B cell (primary cell): Measurements from ENCODE around the gene DPP10. TPM values are rescaled to one million over a fixed set of nuclear protein-coding genes. Genes with fewer than 3 reads are reported as not detected.

Experiments used
- ATAC-seq: fragments of 200-7000 bp; cut with Tn5 transposase; one replicate; pipeline ENCODE4 v1.10.0; 2021; ENCODE audit warnings: low read depth, mild to moderate bottlenecking, moderate number of reproducible peaks, moderate library complexity
- CTCF ChIA-PET: fragments of 350-600 bp; sonication (Branson Sonifier 250); formaldehyde crosslinking; loops from one replicate; lab custom pipeline; 2021; ENCODE audit warnings: antibody characterized with exemption, inconsistent platforms; lab: Charles Lee
- POLR2A ChIA-PET: fragments of 350-600 bp; sonication (Branson Sonifier 250); formaldehyde crosslinking; loops from one replicate; lab custom pipeline; 2021; ENCODE audit warnings: antibody characterized with exemption; lab: Charles Lee
- DNase-seq: peaks from one replicate; pipeline ENCODE4 v3.0.0; 2013
- H2AFZ ChIP-seq: 2 replicates; pipeline ENCODE4 v1.6.1; 2012; ENCODE audit warnings: mild to moderate bottlenecking, low read depth, low read length; ENCODE audit not compliant: insufficient read depth, poor library complexity, severe bottlenecking
- H3K27ac ChIP-seq, 2 donors: 1 replicate in 1 of 2; 2 replicates in 1 of 2; pipeline ENCODE4 v1.5.1; 2012 to 2013; ENCODE audit warnings: low read length in 2 of 2, mild to moderate bottlenecking in 2 of 2, moderate library complexity in 1 of 2
- H3K27me3 ChIP-seq, 4 experiments: fragments of 200-600 bp in 1 of 4; sonication (generic) in 1 of 4; replicated peaks in 1 of 4; 1 replicate in 2 of 4; 2 replicates in 2 of 4; pipeline versions ENCODE4 v1.6.1 to v1.7.0; 2013 to 2016; ENCODE audit warnings: low read length in 3 of 4, mild to moderate bottlenecking in 2 of 4, mixed read lengths in 1 of 4, moderate library complexity in 1 of 4; ENCODE audit not compliant: insufficient read depth in 4 of 4, control insufficient read depth in 3 of 4; ENCODE audit errors: control extremely low read depth in 1 of 4
- H3K36me3 ChIP-seq, 2 experiments: replicated peaks in 1 of 2; 1 replicate in 1 of 2; 2 replicates in 1 of 2; pipeline versions ENCODE4 v1.6.1 to v1.7.1; 2013; ENCODE audit warnings: low read length in 1 of 2; ENCODE audit not compliant: insufficient read depth in 2 of 2, control insufficient read depth in 1 of 2; ENCODE audit errors: control extremely low read depth in 1 of 2, extremely low read depth in 1 of 2
- H3K4me1 ChIP-seq, 2 donors: fragments of 200-600 bp in 1 of 2; sonication (generic) in 1 of 2; 1 replicate in 1 of 2; 2 replicates in 1 of 2; pipeline versions ENCODE4 v1.5.1 to v1.6.1; 2013 to 2017; ENCODE audit warnings: low read length in 2 of 2; ENCODE audit not compliant: control insufficient read depth in 2 of 2, insufficient read depth in 2 of 2
- H3K4me2 ChIP-seq: replicated peaks from 2 replicates; pipeline ENCODE3; 2012; ENCODE audit warnings: mild to moderate bottlenecking, low read depth, low read length; ENCODE audit not compliant: poor library complexity, severe bottlenecking
- H3K4me3 ChIP-seq, 5 experiments: fragments of 200-600 bp in 1 of 5; sonication (generic) in 1 of 5; 1 replicate in 3 of 5; 2 replicates in 2 of 5; pipeline versions ENCODE4 v1.5.1 to v1.7.0; 2011 to 2016; ENCODE audit warnings: low read length in 4 of 5, mild to moderate bottlenecking in 4 of 5, low read depth in 2 of 5, control low read depth in 1 of 5, moderate library complexity in 1 of 5; ENCODE audit not compliant: insufficient read depth in 1 of 5; ENCODE audit errors: control extremely low read depth in 1 of 5, extremely low read depth in 1 of 5
- H3K79me2 ChIP-seq: fragments of 200-600 bp; sonication (generic); one replicate; pipeline ENCODE4 v1.6.0; 2016; ENCODE audit warnings: low read length; ENCODE audit not compliant: control insufficient read depth, insufficient read depth
- H3K9ac ChIP-seq: fragments of 200-600 bp; sonication (generic); 2 replicates; pipeline ENCODE4 v1.6.1; 2017; ENCODE audit warnings: mild to moderate bottlenecking, low read length, moderate library complexity
- H3K9me3 ChIP-seq, 3 donors: one replicate each; pipeline versions ENCODE4 v1.6.1 to v1.7.1; 2013; ENCODE audit warnings: low read length in 2 of 3; ENCODE audit not compliant: control insufficient read depth in 2 of 3, insufficient read depth in 1 of 3; ENCODE audit errors: control extremely low read depth in 1 of 3
- H4K20me1 ChIP-seq: 2 replicates; pipeline ENCODE4 v1.6.0; 2012; ENCODE audit warnings: mild to moderate bottlenecking, low read length; ENCODE audit not compliant: insufficient read depth, control insufficient read depth, poor library complexity, severe bottlenecking
- H3K27ac Mint-ChIP-seq: one replicate; pipeline ENCODE4 v1.8.0; 2021; ENCODE audit warnings: mixed read lengths
- H3K27me3 Mint-ChIP-seq: one replicate; pipeline ENCODE4 v1.8.0; 2021; ENCODE audit warnings: mixed read lengths
- H3K4me1 Mint-ChIP-seq: one replicate; pipeline ENCODE4 v1.8.0; 2021; ENCODE audit warnings: mixed read lengths
- H3K4me3 Mint-ChIP-seq: one replicate; pipeline ENCODE4 v1.8.0; 2021; ENCODE audit warnings: mixed read lengths
- H3K9me3 Mint-ChIP-seq: one replicate; pipeline ENCODE4 v1.8.0; 2022; ENCODE audit warnings: mixed read lengths; ENCODE audit not compliant: insufficient read depth
- EZH2 ChIP-seq: IDR thresholded peaks from 2 replicates; pipeline ENCODE4 v1.6.1; 2012; ENCODE audit warnings: borderline replicate concordance, low read depth, mild to moderate bottlenecking, moderate library complexity, low read length; ENCODE audit not compliant: insufficient read depth, poor library complexity, severe bottlenecking
- WGBS: methylation state at CpG from one replicate; pipeline ENCODE4 v1.1.5; 2013; ENCODE audit warnings: missing lambda C conversion rate; ENCODE audit not compliant: insufficient coverage; 5-methylcytosine and 5-hydroxymethylcytosine counted together
- intact Hi-C: fragments of 100-400 bp; cut with micrococcal nuclease; formaldehyde crosslinking; loops from one replicate; pipeline ENCODE4 v1.10.0; 2022
- polyA plus RNA-seq: library from polyadenylated mRNA; depleted of rRNA; stranded (reverse); fragments of >200 nt; gene quantifications from 2 replicates; pipeline ENCODE4 v1.2.3, GENCODE V29; 2012
- total RNA-seq, 2 donors: library from RNA; stranded (reverse); fragments of 120-200 nt in 1 of 2; gene quantifications; 1 replicate in 1 of 2; 2 replicates in 1 of 2; pipeline versions ENCODE4 v1.2.3 to v1.2.4, GENCODE V29; 2013 to 2022
- TF ChIP-seq, protein P1 (sequence below): fragments of 200-600 bp; IDR thresholded peaks from one replicate; pipeline ENCODE4 v1.8.0; 2022; ENCODE audit warnings: antibody characterized with exemption, mild to moderate bottlenecking

DPP10 gene
- total and polyA plus RNA-seq, 2 donors (not counting 1 experiment from before 2014, with no cell fraction given): not detected

DNA sequence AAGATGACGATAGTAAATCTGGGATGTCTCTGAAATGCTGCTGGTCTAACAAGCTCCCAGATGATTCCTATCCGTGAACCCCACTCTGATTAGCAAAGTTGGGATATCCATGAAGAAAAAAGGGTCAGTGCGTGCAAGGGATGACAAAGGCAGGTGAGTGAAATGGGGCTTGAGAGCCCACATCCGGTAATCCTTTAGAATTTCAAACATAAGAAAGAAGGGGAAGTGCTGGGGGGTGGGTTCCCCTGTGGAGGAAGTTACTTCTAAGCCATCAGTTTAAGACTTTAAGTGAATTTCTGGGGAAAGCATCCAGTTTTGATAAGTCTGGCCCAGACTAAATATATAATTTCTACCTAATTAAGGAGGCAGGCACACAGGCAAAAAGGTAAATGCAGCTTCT lies 209.5 kb downstream of the DPP10 start:
- Mint-ChIP-seq H3K27me3 (no peaks in the 10 kb centered on the region), H3K9me3 (no peaks in the 10 kb centered on the region), H3K4me1 (no peaks in the 10 kb centered on the region), H3K27ac (no peak overlapping the region), H3K4me3 (no peak overlapping the region)
- H3K27me3 ChIP-seq: no peaks in the 10 kb centered on the region
- H3K27ac ChIP-seq: no peak overlapping the region
- no peak overlapping the region for H2AFZ ChIP-seq
- DNase-seq (no peak), ATAC-seq (no peak)
- no peak overlapping the region for H3K4me2 ChIP-seq
- intact Hi-C loops: no loop called here
- H3K9me3 ChIP-seq: no peaks in the 10 kb centered on the region
- no peaks in the 10 kb centered on the region for H3K36me3 ChIP-seq
- no peaks in the 10 kb centered on the region for H3K4me1 ChIP-seq
- CTCF ChIA-PET: no interaction called here
- POLR2A ChIA-PET: no interaction called here
- TF ChIP-seq, protein P1, sequence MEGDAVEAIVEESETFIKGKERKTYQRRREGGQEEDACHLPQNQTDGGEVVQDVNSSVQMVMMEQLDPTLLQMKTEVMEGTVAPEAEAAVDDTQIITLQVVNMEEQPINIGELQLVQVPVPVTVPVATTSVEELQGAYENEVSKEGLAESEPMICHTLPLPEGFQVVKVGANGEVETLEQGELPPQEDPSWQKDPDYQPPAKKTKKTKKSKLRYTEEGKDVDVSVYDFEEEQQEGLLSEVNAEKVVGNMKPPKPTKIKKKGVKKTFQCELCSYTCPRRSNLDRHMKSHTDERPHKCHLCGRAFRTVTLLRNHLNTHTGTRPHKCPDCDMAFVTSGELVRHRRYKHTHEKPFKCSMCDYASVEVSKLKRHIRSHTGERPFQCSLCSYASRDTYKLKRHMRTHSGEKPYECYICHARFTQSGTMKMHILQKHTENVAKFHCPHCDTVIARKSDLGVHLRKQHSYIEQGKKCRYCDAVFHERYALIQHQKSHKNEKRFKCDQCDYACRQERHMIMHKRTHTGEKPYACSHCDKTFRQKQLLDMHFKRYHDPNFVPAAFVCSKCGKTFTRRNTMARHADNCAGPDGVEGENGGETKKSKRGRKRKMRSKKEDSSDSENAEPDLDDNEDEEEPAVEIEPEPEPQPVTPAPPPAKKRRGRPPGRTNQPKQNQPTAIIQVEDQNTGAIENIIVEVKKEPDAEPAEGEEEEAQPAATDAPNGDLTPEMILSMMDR: no peak
- no peak for TF ChIP-seq EZH2
- 36% methylated on average over 4 of the region's 4 CpGs for WGBS
- H4K20me1 ChIP-seq: no peaks in the 10 kb centered on the region
- H3K4me3 ChIP-seq: no peak overlapping the region
- no peak overlapping the region for H3K9ac ChIP-seq
- no peaks in the 10 kb centered on the region for H3K79me2 ChIP-seq

DNA sequence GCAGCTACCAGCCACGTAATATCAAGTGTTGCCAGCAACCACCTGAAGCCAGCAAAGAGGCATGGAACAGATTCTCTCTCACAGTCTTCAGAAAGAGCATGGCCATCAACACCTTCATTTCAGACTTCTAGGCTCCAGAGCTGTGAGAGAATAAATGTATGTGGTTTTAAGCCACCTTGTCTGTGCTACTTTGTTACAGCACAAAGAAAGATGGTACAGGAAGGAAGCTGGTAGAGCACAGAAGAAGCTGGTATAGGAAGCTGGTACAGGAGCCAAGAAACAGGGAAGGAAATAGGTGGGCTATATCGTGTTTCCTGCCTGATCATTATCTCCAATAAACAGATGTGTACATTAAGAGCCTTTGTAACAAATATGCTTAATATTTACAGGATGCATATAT lies 217.4 kb downstream of the DPP10 start:
- Histone ChIP-seq H3K27ac (no peak overlapping the region), H3K4me3 (no peak overlapping the region), H4K20me1 (no peaks in the 10 kb centered on the region), H3K79me2 (no peaks in the 10 kb centered on the region), H3K27me3 (peaks cover 0 to 16% (median 8%) of the 10 kb centered on the region in 4 experiments), H3K36me3 (no peaks in the 10 kb centered on the region), H2AFZ (no peak overlapping the region), H3K4me1 (peaks cover 0 to 7% of the 10 kb centered on the region in 2 donors), H3K4me2 (no peak overlapping the region), H3K9ac (no peak overlapping the region), H3K9me3 (peaks cover 0 to 10% (median 0%) of the 10 kb centered on the region in 3 donors)
- no peak overlapping the region for H3K4me3 Mint-ChIP-seq
- H3K9me3 Mint-ChIP-seq: no peaks in the 10 kb centered on the region
- H3K4me1 Mint-ChIP-seq: peaks cover 4% of the 10 kb centered on the region
- H3K27me3 Mint-ChIP-seq: peaks cover 17% of the 10 kb centered on the region
- POLR2A ChIA-PET: no interaction called here
- intact Hi-C loops: no loop called here
- no peak for TF ChIP-seq EZH2
- TF ChIP-seq, protein P1: no peak
- WGBS: 50% methylated on average over 1 of the region's 2 CpGs
- DNase-seq (no peak), ATAC-seq (no peak)
- H3K27ac Mint-ChIP-seq: no peak overlapping the region
- CTCF ChIA-PET: no interaction called here
